ENCODE data around the gene ADH5.

GRCh38 chr4:99029018-99029735 lies 59.4 kb downstream of the ADH5 start:
- no peak for TF ChIP-seq REST (IDR thresholded peaks at IDR 0.05; ENCODE audit: insufficient read depth in 1 of 2, low read depth in 2 of 2, low read length in 2 of 2)
- no peak for TF ChIP-seq POLR2AphosphoS5 (IDR thresholded peaks at IDR 0.05; ENCODE audit: low read depth, low read length)
